SH-SY5Y (cell line): ENCODE data around the gene CA7.

ENCODE experiments used
- GATA2 ChIP-seq: IDR thresholded peaks from 2 replicates; pipeline ENCODE4 v1.6.1; 2011; ENCODE audit warnings: mild to moderate bottlenecking, low read depth, low read length
- GATA3 ChIP-seq: IDR thresholded peaks from 2 replicates; pipeline ENCODE4 v1.6.1; 2011; ENCODE audit warnings: low read depth, mild to moderate bottlenecking, low read length, moderate library complexity

GRCh38 chr16:66898207-66898606 lies 54.0 kb downstream of the CA7 start:
- TF ChIP-seq GATA2 (0 out of 2 replicates have a peak, but pooled peaks have one; percentile 12), GATA3 (no peak)
